Adipocyte (in vitro differentiated cells): ENCODE results near the gene RNU7-1.

Source experiments
- DNase-seq: peaks from one replicate; pipeline ENCODE4 v3.0.0-alpha.2; 2015; ENCODE audit warnings: low read depth
- H3K27me3 ChIP-seq: replicated peaks from 2 replicates; pipeline ENCODE4 v1.7.0; 2013; ENCODE audit warnings: mild to moderate bottlenecking, low read length, moderate library complexity; ENCODE audit not compliant: control insufficient read depth, insufficient read depth
- H3K36me3 ChIP-seq: 2 replicates; pipeline ENCODE4 v1.7.0; 2013; ENCODE audit warnings: low read length, mild to moderate bottlenecking, moderate library complexity; ENCODE audit not compliant: control insufficient read depth, insufficient read depth, severe bottlenecking
- H3K4me1 ChIP-seq: 2 replicates; pipeline ENCODE4 v1.7.0; 2013; ENCODE audit warnings: mild to moderate bottlenecking, low read length, moderate library complexity; ENCODE audit not compliant: control insufficient read depth, insufficient read depth
- H3K4me3 ChIP-seq: 2 replicates; pipeline ENCODE4 v1.7.0; 2013; ENCODE audit warnings: mild to moderate bottlenecking, low read length, moderate library complexity
- H3K9ac ChIP-seq: 2 replicates; pipeline ENCODE4 v1.7.0; 2013; ENCODE audit warnings: mild to moderate bottlenecking, low read length, moderate library complexity
- H3K9me3 ChIP-seq: 2 replicates; pipeline ENCODE4 v1.7.0; 2013; ENCODE audit warnings: mild to moderate bottlenecking, low read length, moderate library complexity; ENCODE audit not compliant: control insufficient read depth

RNU7-1 gene

DNA sequence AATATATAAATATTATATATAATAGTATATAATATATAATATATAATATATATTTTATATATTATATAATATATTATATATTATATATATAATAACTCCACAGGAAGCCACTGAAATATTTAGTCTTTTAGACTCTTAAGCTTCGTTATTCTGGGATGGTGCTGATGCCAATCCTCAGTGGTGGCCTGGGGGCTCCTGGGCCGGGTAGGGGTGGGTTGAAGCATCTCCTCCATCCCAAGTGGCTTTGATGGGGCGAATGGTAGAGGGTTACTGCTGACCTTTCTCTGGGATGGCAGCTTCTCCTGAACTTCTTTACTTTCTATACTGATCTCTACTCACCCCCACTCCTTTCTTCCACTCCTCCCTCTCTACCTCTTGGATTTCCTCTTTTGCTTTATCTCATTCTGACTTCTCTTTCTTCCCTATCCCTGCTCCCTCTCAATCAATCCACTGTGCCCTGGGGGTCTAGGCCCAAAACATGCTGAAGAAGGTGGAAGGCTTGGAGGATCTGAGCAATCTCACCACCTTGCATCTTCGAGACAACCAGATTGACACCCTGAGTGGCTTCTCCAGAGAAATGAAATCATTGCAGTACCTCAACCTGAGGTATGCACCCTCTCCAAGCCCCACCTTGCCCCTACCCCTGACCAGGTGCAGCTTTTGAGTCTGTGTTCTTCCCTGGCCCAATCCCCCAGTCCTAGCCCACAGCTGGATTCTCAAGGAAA, 34.0 kb upstream of the RNU7-1 start:
- no peak overlapping the region for H3K4me3 ChIP-seq
- H3K4me1 ChIP-seq: peaks cover 12% of the 10 kb centered on the region
- no peaks in the 10 kb centered on the region for H3K36me3 ChIP-seq
- no peak for DNase-seq
- no peaks in the 10 kb centered on the region for H3K9me3 ChIP-seq
- H3K27me3 ChIP-seq: no peaks in the 10 kb centered on the region
- H3K9ac ChIP-seq: no peak overlapping the region

DNA sequence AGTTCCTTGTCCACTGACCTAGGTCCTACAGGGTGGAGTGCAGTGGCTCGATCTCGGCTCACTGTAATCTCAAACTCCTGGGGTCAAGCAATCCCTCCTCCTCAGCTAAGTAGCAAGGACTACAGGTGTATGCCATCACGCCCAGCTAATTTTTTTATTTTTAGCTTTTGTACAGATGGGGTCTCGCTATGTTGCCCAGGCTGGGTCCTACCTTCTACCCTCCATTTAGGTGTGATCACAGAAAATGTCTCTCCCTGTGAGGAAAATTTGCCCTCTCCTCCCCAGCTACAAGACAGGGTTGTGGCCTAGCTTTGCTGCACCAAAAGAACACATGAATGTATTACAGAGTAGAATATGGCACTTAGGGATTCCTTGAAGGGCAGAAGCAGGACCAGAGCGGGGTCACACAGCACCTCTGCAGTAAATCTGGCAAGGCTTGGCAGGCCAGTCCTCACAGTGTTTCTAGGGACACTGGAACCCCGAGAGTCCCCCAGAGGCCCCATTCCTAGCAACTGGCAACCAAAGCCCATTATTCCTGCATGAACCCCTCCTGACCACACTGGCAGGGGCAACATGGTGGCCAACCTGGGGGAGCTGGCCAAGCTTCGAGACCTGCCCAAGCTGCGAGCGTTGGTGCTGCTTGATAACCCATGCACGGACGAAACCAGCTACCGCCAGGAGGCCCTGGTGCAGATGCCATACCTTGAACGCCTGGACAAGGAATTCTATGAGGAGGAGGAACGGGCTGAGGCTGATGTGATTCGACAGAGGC, 31.3 kb upstream of the RNU7-1 start:
- H3K27me3 ChIP-seq: no peaks in the 10 kb centered on the region
- DNase-seq: no peak
- no peaks in the 10 kb centered on the region for H3K36me3 ChIP-seq
- no peak overlapping the region for H3K4me3 ChIP-seq
- no peak overlapping the region for H3K9ac ChIP-seq
- peaks cover 8% of the 10 kb centered on the region for H3K4me1 ChIP-seq
- H3K9me3 ChIP-seq: no peaks in the 10 kb centered on the region

DNA sequence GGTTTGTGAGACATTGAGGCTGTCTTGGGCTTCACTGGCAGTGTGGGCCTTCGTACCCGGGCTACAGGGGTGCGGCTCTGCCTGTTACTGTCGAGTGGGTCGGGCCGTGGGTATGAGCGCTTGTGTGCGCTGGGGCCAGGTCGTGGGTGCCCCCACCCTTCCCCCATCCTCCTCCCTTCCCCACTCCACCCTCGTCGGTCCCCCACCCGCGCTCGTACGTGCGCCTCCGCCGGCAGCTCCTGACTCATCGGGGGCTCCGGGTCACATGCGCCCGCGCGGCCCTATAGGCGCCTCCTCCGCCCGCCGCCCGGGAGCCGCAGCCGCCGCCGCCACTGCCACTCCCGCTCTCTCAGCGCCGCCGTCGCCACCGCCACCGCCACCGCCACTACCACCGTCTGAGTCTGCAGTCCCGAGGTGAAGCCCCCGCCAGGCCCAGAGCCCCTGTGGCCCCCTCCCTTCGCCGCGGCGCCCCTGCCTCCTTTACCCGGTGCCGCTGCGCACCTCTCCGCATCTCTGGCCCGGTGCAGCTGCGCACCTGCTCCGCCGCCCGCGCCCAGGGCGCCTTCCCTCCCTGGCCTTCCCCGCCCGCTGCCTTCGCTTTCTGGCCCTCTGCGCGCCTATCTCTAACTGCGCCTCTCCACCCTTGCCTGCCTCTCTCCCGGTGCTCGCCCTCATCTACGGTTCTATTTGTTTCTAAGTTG, 29.2 kb upstream of the RNU7-1 start, which contains the start of gene ENO2:
Gene ENO2 (plus strand): TSS at position 335 of the 701 bp plus-strand sequence. CDS start 1,253 bp downstream, outside the sequence.
- peaks cover 8% of the 10 kb centered on the region for H3K4me1 ChIP-seq
- H3K4me3 ChIP-seq: peak within 1 kb of the TSS; percentile 81
- no peaks in the 10 kb centered on the region for H3K36me3 ChIP-seq
- peak within 1 kb of the TSS; percentile 71 for H3K9ac ChIP-seq
- H3K27me3 ChIP-seq: no peaks in the 10 kb centered on the region
- no peaks in the 10 kb centered on the region for H3K9me3 ChIP-seq
- peak; percentile 93 for DNase-seq

- Histone ChIP-seq H3K27me3 (no peaks in the 10 kb centered on the region), H3K4me1 (peaks cover 8% of the 10 kb centered on the region), H3K36me3 (no peaks in the 10 kb centered on the region), H3K9me3 (no peaks in the 10 kb centered on the region), H3K4me3 (peak overlapping the region; percentile 81), H3K9ac (peak overlapping the region; percentile 71)
- DNase-seq: no peak
Measured at GRCh38 chr12:6914947-6915788, 28.4 kb upstream of the RNU7-1 start.

DNA sequence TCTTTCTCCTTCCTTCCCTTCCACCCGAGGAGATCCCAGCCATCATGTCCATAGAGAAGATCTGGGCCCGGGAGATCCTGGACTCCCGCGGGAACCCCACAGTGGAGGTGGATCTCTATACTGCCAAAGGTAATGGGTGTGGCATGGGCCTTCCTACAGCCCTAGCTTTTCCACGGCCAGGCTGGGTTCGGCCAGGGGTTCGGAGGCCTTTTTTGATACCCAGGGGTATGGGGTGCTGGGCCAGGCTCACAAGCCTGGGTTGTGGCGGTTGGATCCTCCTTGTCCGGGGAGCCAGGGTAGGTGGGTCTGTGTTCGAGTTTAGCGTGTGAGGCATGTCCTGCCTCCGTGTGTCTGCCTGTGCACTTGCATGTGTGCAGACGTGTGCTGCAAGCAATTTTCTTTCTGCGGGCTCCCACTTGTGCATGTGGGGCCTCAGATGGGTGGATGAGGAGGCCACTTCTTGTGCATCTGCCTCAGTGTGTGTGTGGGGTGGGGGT, 27.8 kb upstream of the RNU7-1 start:
- H3K4me1 ChIP-seq: peaks cover 8% of the 10 kb centered on the region
- no peaks in the 10 kb centered on the region for H3K36me3 ChIP-seq
- H3K27me3 ChIP-seq: no peaks in the 10 kb centered on the region
- H3K9me3 ChIP-seq: no peaks in the 10 kb centered on the region
- no peak for DNase-seq
- H3K4me3 ChIP-seq: no peak overlapping the region
- H3K9ac ChIP-seq: no peak overlapping the region

DNA sequence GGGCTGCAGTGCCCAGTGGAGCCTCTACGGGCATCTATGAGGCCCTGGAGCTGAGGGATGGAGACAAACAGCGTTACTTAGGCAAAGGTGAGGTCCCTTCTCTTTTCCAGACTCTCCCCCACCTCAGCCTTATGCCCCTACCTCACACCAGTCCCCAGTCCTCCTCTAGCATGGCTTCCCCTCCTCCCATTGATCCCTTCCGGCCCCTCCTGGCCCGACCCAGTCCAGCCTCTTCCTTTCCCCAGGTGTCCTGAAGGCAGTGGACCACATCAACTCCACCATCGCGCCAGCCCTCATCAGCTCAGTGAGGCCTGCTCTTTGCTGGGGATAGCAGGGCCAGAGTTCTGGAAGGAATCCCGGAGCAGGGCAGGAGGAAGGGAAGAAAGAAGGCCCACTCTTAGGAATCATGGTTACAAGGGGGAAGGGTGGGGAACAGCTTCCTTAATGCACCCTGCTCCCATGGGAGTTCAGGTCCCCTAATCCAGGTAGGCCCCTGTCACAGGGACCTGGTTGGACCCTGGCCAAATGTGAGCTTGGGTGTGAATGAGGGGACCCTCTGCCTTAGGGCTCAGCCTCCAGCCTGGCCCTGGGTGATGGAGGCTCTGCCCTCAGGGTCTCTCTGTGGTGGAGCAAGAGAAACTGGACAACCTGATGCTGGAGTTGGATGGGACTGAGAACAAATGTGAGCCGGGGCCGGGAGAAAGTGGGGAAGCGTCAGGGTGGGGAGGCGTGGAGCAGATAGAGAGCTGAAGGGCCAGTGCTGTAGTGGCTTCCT, 27.0 kb upstream of the RNU7-1 start:
- Histone ChIP-seq H3K9ac (no peak overlapping the region), H3K4me3 (no peak overlapping the region)
- DNase-seq: no peak

GRCh38 chr12:6917491-6918231, 26.0 kb upstream of the RNU7-1 start:
- peaks cover 8% of the 10 kb centered on the region for H3K4me1 ChIP-seq
- H3K36me3 ChIP-seq: no peaks in the 10 kb centered on the region
- H3K27me3 ChIP-seq: no peaks in the 10 kb centered on the region
- no peak overlapping the region for H3K9ac ChIP-seq
- DNase-seq: no peak
- H3K9me3 ChIP-seq: no peaks in the 10 kb centered on the region
- H3K4me3 ChIP-seq: no peak overlapping the region

More for the DNA sequence above, 27.0 kb upstream of the RNU7-1 start:
- Histone ChIP-seq H3K4me1 (peaks cover 8% of the 10 kb centered on the region), H3K27me3 (no peaks in the 10 kb centered on the region), H3K36me3 (no peaks in the 10 kb centered on the region), H3K9me3 (no peaks in the 10 kb centered on the region)

- Histone ChIP-seq H3K36me3 (no peaks in the 10 kb centered on the region), H3K9me3 (no peaks in the 10 kb centered on the region), H3K9ac (no peak overlapping the region), H3K4me3 (no peak overlapping the region), H3K27me3 (no peaks in the 10 kb centered on the region), H3K4me1 (peaks cover 6% of the 10 kb centered on the region)
- no peak for DNase-seq
Measured at GRCh38 chr12:6919588-6919987, 24.0 kb upstream of the RNU7-1 start.

DNA sequence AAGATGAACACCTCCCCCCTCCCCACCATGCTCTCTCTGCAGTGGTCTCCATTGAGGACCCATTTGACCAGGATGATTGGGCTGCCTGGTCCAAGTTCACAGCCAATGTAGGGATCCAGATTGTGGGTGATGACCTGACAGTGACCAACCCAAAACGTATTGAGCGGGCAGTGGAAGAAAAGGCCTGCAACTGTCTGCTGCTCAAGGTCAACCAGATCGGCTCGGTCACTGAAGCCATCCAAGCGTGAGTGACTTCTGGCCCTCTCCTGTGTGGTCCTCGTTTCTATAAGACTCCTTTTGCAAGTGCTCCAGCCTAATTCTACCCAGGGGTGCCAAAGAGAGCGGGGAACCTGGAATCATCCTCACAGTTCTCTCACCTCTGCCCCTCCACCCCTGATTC, 22.1 kb upstream of the RNU7-1 start:
- DNase-seq: no peak
- Histone ChIP-seq H3K27me3 (no peaks in the 10 kb centered on the region), H3K36me3 (no peaks in the 10 kb centered on the region), H3K4me1 (peaks cover 23% of the 10 kb centered on the region), H3K9me3 (no peaks in the 10 kb centered on the region), H3K9ac (no peak overlapping the region), H3K4me3 (no peak overlapping the region)
